ENCODE results near the gene SRSF5.
"Not testable (repeated sequence)": the region's sequence is repeated elsewhere in the genome, so short reads cannot be mapped to it uniquely, and the experiment has no call there.

SRSF5 gene

GRCh38 chr14:69766984-69767368, at the start of gene SRSF5:
Gene SRSF5, plus strand, starts transcription at chr14:69767142. Its CDS starts 1,015 bp downstream, at chr14:69768157.
- DNase-seq, result peak; percentile 95

- DNase-seq, result not testable (repeated sequence)
Observed at GRCh38 chr14:69718614-69719013, 48.3 kb upstream of the SRSF5 start.

- no peak for DNase-seq
Observed at GRCh38 chr14:69719501-69719951, 47.4 kb upstream of the SRSF5 start.

GRCh38 chr14:69720912-69721311, 46.0 kb upstream of the SRSF5 start:
- no peak for DNase-seq

GRCh38 chr14:69726761-69727511, 40.0 kb upstream of the SRSF5 start:
- peak; percentile 86 for DNase-seq

GRCh38 chr14:69727860-69728259, 39.1 kb upstream of the SRSF5 start:
- no peak for DNase-seq

GRCh38 chr14:69731919-69732598, 34.9 kb upstream of the SRSF5 start:
- not testable (repeated sequence) for DNase-seq

GRCh38 chr14:69736405-69736804, 30.5 kb upstream of the SRSF5 start:
- not testable (repeated sequence) for DNase-seq

- DNase-seq, result no peak
Observed at GRCh38 chr14:69741055-69741454, 25.9 kb upstream of the SRSF5 start.

GRCh38 chr14:69749956-69750355, 17.0 kb upstream of the SRSF5 start:
- no peak for DNase-seq

- no peak for DNase-seq
Observed at GRCh38 chr14:69750495-69750894, 16.4 kb upstream of the SRSF5 start.

GRCh38 chr14:69752773-69753172, 14.2 kb upstream of the SRSF5 start:
- no peak for DNase-seq

GRCh38 chr14:69753860-69754259, 13.1 kb upstream of the SRSF5 start:
- no peak for DNase-seq

GRCh38 chr14:69754487-69754886, 12.5 kb upstream of the SRSF5 start:
- no peak for DNase-seq

GRCh38 chr14:69755296-69755695, 11.6 kb upstream of the SRSF5 start:
- no peak for DNase-seq

GRCh38 chr14:69755784-69756183, 11.2 kb upstream of the SRSF5 start:
- no peak for DNase-seq

- DNase-seq, result no peak
Observed at GRCh38 chr14:69756298-69756697, 10.6 kb upstream of the SRSF5 start.

GRCh38 chr14:69760810-69761209, 6.1 kb upstream of the SRSF5 start:
- DNase-seq, result no peak

- DNase-seq, result no peak
Observed at GRCh38 chr14:69763761-69764510, 3.0 kb upstream of the SRSF5 start.

- DNase-seq, result peak; percentile 92
Observed at GRCh38 chr14:69767369-69767999, 542 bp downstream of the SRSF5 start.

GRCh38 chr14:69768873-69769272, 1.9 kb downstream of the SRSF5 start:
- no peak for DNase-seq

- no peak for DNase-seq
Observed at GRCh38 chr14:69769623-69770022, 2.7 kb downstream of the SRSF5 start.

- DNase-seq, result no peak
Observed at GRCh38 chr14:69770559-69770958, 3.6 kb downstream of the SRSF5 start.

Measured in CD4-positive, alpha-beta T cell treated with Interleukin-12 subunit alpha and Interleukin-12 subunit beta, for 1 hour (primary cell).